Mesenchymal stem cell (in vitro differentiated cells and primary cell): ENCODE results near the gene LRRC19.

Source experiments
- DNase-seq: peaks from one replicate; pipeline ENCODE4 v3.0.0-alpha.2; 2013
- H2AFZ ChIP-seq: one replicate; pipeline ENCODE4 v1.6.1; 2013; ENCODE audit warnings: low read depth, mild to moderate bottlenecking, control low read depth, inconsistent platforms, low read length, moderate library complexity
- H2AK5ac ChIP-seq: 2 replicates; pipeline ENCODE4 v1.6.1; 2013; ENCODE audit warnings: low read length, moderate library complexity, mild to moderate bottlenecking, inconsistent platforms; ENCODE audit not compliant: severe bottlenecking
- H2BK120ac ChIP-seq: one replicate; pipeline ENCODE4 v1.6.1; 2013; ENCODE audit warnings: low read depth, mild to moderate bottlenecking, inconsistent platforms, low read length, moderate library complexity
- H2BK12ac ChIP-seq, 2 experiments: one replicate each; pipeline ENCODE4 v1.6.1; 2013; ENCODE audit warnings: inconsistent platforms in 2 of 2, low read length in 2 of 2, mild to moderate bottlenecking in 2 of 2, moderate library complexity in 2 of 2, control low read depth in 1 of 2
- H2BK15ac ChIP-seq: one replicate; pipeline ENCODE4 v1.6.1; 2013; ENCODE audit warnings: mild to moderate bottlenecking, low read depth, inconsistent platforms; ENCODE audit not compliant: poor library complexity, severe bottlenecking
- H2BK5ac ChIP-seq: 2 replicates; pipeline ENCODE4 v1.6.1; 2013; ENCODE audit warnings: low read depth, mild to moderate bottlenecking, low read length, control low read depth, inconsistent platforms; ENCODE audit not compliant: poor library complexity, severe bottlenecking
- H3K14ac ChIP-seq, 2 experiments: one replicate each; pipeline ENCODE4 v1.6.1; 2013; ENCODE audit warnings: inconsistent platforms in 2 of 2, low read length in 2 of 2, control low read depth in 1 of 2, mild to moderate bottlenecking in 1 of 2, moderate library complexity in 1 of 2
- H3K18ac ChIP-seq, 2 experiments: one replicate each; pipeline ENCODE4 v1.6.1; 2013; ENCODE audit warnings: inconsistent platforms in 2 of 2, low read length in 2 of 2, control low read depth in 1 of 2, low read depth in 1 of 2, mild to moderate bottlenecking in 1 of 2
- H3K23ac ChIP-seq, 2 experiments: one replicate each; pipeline ENCODE4 v1.6.1; 2013; ENCODE audit warnings: inconsistent platforms in 2 of 2, low read length in 2 of 2, mild to moderate bottlenecking in 2 of 2, moderate library complexity in 2 of 2, control low read depth in 1 of 2
- H3K27ac ChIP-seq: 2 replicates; pipeline ENCODE4 v1.5.1; 2013; ENCODE audit warnings: mild to moderate bottlenecking, moderate library complexity, low read length, control low read depth, inconsistent platforms; ENCODE audit not compliant: poor library complexity, severe bottlenecking
- H3K27me3 ChIP-seq, 2 experiments: 2 replicates each; pipeline versions ENCODE4 v1.6.1 to v1.7.0; 2013; ENCODE audit warnings: low read length in 2 of 2, mild to moderate bottlenecking in 2 of 2, moderate library complexity in 2 of 2, control low read depth in 1 of 2, inconsistent platforms in 1 of 2; ENCODE audit not compliant: control insufficient read depth in 1 of 2, insufficient read depth in 1 of 2
- H3K36me3 ChIP-seq, 2 experiments: 2 replicates each; pipeline versions ENCODE4 v1.6.1 to v1.7.0; 2013; ENCODE audit warnings: low read length in 2 of 2, control low read depth in 1 of 2, inconsistent platforms in 1 of 2, low read depth in 1 of 2, mild to moderate bottlenecking in 1 of 2; ENCODE audit not compliant: insufficient read depth in 2 of 2, control insufficient read depth in 1 of 2
- H3K4ac ChIP-seq, 2 experiments: one replicate each; pipeline ENCODE4 v1.6.1; 2013; ENCODE audit warnings: inconsistent platforms in 2 of 2, low read length in 2 of 2, mild to moderate bottlenecking in 2 of 2, moderate library complexity in 2 of 2, control low read depth in 1 of 2, low read depth in 1 of 2
- H3K4me1 ChIP-seq: 2 replicates; pipeline ENCODE4 v1.6.1; 2013; ENCODE audit warnings: low read depth, low read length, control low read depth; ENCODE audit not compliant: control insufficient read depth, insufficient read depth
- H3K4me2 ChIP-seq: 2 replicates; pipeline ENCODE4 v1.6.1; 2013; ENCODE audit warnings: low read length, mild to moderate bottlenecking, inconsistent platforms; ENCODE audit not compliant: poor library complexity, severe bottlenecking
- H3K4me3 ChIP-seq, 2 experiments: 2 replicates each; pipeline versions ENCODE4 v1.5.1 to v1.7.0; 2013; ENCODE audit warnings: low read length in 2 of 2, mild to moderate bottlenecking in 2 of 2, control low read depth in 1 of 2, low read depth in 1 of 2; ENCODE audit not compliant: insufficient read depth in 1 of 2
- H3K79me1 ChIP-seq: replicated peaks from 2 replicates; pipeline ENCODE4 v1.6.1; 2013; ENCODE audit warnings: mild to moderate bottlenecking, control low read depth, low read length, inconsistent platforms; ENCODE audit not compliant: poor library complexity, severe bottlenecking
- H3K9ac ChIP-seq: 2 replicates; pipeline ENCODE4 v1.7.0; 2013; ENCODE audit warnings: mild to moderate bottlenecking, low read length, moderate library complexity
- H3K9me3 ChIP-seq: 2 replicates; pipeline ENCODE4 v1.7.0; 2013; ENCODE audit warnings: mild to moderate bottlenecking, low read length; ENCODE audit not compliant: control insufficient read depth
- H4K8ac ChIP-seq: one replicate; pipeline ENCODE4 v1.6.1; 2013; ENCODE audit warnings: inconsistent platforms, mild to moderate bottlenecking, low read length, moderate library complexity
- H4K91ac ChIP-seq: one replicate; pipeline ENCODE4 v1.6.1; 2013; ENCODE audit warnings: mild to moderate bottlenecking, low read length, inconsistent platforms
- WGBS: methylation state at CpG from one replicate; pipeline ENCODE4 v1.1.7; 2013; ENCODE audit warnings: mixed read lengths; 5-methylcytosine and 5-hydroxymethylcytosine counted together

LRRC19 gene

DNA sequence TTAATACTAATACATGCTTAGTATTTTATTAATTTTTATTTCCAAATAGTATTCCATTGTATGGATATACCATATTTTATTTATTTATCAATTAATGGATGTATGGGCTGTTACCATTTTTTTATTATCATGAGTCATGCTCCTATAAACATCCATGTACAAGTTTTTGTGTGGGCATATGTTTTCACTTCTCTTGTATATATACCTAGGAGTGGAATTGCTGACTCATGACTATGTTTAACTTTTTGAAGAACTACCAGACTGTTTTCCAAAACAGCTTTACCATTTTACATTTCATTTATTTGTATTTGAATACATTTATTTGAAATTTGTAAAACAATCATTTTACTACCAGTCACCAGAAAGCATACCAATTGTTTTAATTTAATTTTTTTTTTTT lies 14.1 kb upstream of the LRRC19 start:
- Histone ChIP-seq H3K4me3 (no peak overlapping the region), H3K9me3 (peaks cover 2% of the 10 kb centered on the region), H3K4ac (no peak overlapping the region), H4K8ac (no peak overlapping the region), H2AK5ac (no peak overlapping the region), H3K9ac (no peak overlapping the region), H3K27me3 (no peaks in the 10 kb centered on the region), H3K14ac (no peak overlapping the region), H3K23ac (no peak overlapping the region), H2BK12ac (no peak overlapping the region), H2BK5ac (no peak overlapping the region), H2BK120ac (no peak overlapping the region), H3K4me2 (no peak overlapping the region), H2AFZ (no peak overlapping the region), H3K36me3 (peaks cover 14 to 54% of the 10 kb centered on the region in 2 experiments), H2BK15ac (no peak overlapping the region), H3K27ac (no peak overlapping the region), H3K79me1 (no peaks in the 10 kb centered on the region), H3K18ac (no peak overlapping the region), H3K4me1 (no peaks in the 10 kb centered on the region), H4K91ac (no peak overlapping the region)
- peak; percentile 52 for DNase-seq

DNA sequence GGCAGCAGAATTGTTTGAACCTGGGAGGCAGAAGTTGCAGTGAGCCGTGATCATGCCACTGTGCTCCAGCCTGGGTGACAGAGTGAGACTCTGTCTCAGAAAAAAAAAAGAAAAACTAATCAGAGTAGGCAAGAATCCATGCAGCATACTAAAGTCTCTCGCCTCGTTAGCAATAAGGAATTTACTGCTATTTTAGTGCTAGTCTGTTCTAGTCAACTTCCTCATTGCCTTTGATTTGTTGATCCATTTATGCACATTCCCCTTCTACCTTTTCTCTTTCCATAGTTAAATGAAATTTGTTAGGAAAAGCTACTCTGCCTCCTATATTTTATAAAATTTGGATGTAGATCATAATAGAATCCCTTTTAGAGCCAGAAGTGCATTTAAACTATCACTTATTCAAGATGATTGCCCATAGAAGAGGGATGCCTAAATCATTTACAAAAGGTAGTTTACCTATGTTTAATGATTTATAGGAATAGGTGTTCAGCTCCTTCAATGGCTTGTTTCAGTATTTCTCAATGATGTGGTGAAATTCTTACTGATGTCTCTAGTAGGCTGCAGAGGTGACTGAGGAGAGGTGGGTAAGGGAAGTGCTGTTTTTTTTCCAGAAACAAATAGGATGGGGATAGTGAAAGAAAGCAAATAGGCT lies 1.9 kb downstream of the LRRC19 start:
- Histone ChIP-seq H4K91ac (no peak overlapping the region), H3K27ac (no peak overlapping the region), H2AFZ (no peak overlapping the region), H3K9ac (no peak overlapping the region), H3K36me3 (no peaks in the 10 kb centered on the region), H4K8ac (no peak overlapping the region), H3K27me3 (no peaks in the 10 kb centered on the region), H2BK15ac (no peak overlapping the region), H2BK120ac (no peak overlapping the region), H3K4ac (no peak overlapping the region), H2BK5ac (no peak overlapping the region), H3K79me1 (no peaks in the 10 kb centered on the region), H3K4me1 (no peaks in the 10 kb centered on the region), H2AK5ac (no peak overlapping the region), H3K4me2 (no peak overlapping the region), H3K9me3 (no peaks in the 10 kb centered on the region), H3K14ac (no peak overlapping the region), H3K23ac (no peak overlapping the region), H3K18ac (no peak overlapping the region), H2BK12ac (no peak overlapping the region), H3K4me3 (no peak overlapping the region)
- no peak for DNase-seq
- 67% methylated on average over 1 of the region's 3 CpGs for WGBS

DNA sequence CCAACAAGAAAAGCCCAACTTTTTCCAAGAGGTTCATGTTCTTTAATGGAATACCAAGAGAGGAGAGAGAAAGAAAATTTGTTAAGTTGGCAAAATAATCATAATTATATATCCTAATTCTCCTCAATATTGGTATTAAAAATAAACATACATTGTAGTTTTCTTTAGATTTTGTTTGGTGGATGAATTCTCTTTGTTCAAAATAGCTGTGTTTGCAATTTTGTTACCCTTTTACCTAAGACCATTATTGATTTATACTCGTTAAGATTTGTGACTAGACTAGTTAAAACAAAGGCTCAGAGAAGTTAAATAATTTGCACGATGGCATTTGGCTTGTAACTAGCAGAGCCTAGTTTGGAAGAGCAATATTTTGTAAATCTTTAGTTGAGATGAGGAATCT lies 9.7 kb downstream of the LRRC19 start:
- H3K4me1 ChIP-seq = no peaks in the 10 kb centered on the region
- no peak overlapping the region for H4K91ac ChIP-seq
- no peaks in the 10 kb centered on the region for H3K9me3 ChIP-seq
- H3K18ac ChIP-seq = no peak overlapping the region
- no peaks in the 10 kb centered on the region for H3K27me3 ChIP-seq
- peaks cover 6 to 12% of the 10 kb centered on the region in 2 experiments for H3K36me3 ChIP-seq
- DNase-seq = no peak
- no peak overlapping the region for H3K9ac ChIP-seq
- no peak overlapping the region for H3K14ac ChIP-seq
- no peaks in the 10 kb centered on the region for H3K79me1 ChIP-seq
- no peak overlapping the region for H3K4me3 ChIP-seq
- H2AFZ ChIP-seq = no peak overlapping the region
- H4K8ac ChIP-seq = no peak overlapping the region
- no peak overlapping the region for H3K23ac ChIP-seq
- no peak overlapping the region for H2BK15ac ChIP-seq
- no peak overlapping the region for H3K4ac ChIP-seq
- no peak overlapping the region for H3K4me2 ChIP-seq
- no peak overlapping the region for H2BK5ac ChIP-seq
- H2BK120ac ChIP-seq = no peak overlapping the region
- WGBS = 90% methylated on average over 2 of the region's 2 CpGs
- H2BK12ac ChIP-seq = no peak overlapping the region
- H2AK5ac ChIP-seq = no peak overlapping the region
- H3K27ac ChIP-seq = no peak overlapping the region

DNA sequence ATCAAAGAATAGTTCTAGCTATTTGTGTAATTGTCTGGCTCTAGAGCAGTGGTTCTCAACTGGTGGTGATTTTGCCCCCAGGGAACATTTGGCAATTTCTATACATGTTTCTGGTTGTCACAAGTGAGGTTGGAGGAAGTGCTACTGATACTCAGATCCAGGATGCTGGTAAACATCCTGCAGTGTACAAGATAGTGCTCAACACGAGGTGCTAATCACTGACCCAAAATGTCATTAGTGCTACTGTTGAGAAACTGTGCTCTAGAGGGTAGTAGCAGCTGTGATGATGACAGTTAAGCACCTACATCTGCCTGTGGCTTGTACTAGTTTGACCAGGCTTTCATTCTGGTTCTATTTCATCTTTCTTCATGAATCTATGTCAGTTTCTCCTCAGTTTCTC lies 22.1 kb downstream of the LRRC19 start:
- H3K36me3 ChIP-seq = peaks cover 7 to 36% of the 10 kb centered on the region in 2 experiments
- WGBS = 75% methylated on average over 1 of the region's 1 CpG

More for the DNA sequence above, 22.1 kb downstream of the LRRC19 start:
- Histone ChIP-seq H3K4me2 (no peak overlapping the region), H3K27ac (no peak overlapping the region), H2BK15ac (no peak overlapping the region), H3K4me1 (no peaks in the 10 kb centered on the region), H3K79me1 (no peaks in the 10 kb centered on the region), H4K8ac (no peak overlapping the region), H3K27me3 (no peaks in the 10 kb centered on the region), H2BK5ac (no peak overlapping the region), H3K9me3 (no peaks in the 10 kb centered on the region), H3K4ac (no peak overlapping the region), H3K4me3 (no peak overlapping the region), H3K9ac (no peak overlapping the region), H2AFZ (no peak overlapping the region), H4K91ac (no peak overlapping the region), H3K23ac (no peak overlapping the region), H2BK120ac (no peak overlapping the region), H3K18ac (no peak overlapping the region), H3K14ac (no peak overlapping the region), H2AK5ac (no peak overlapping the region), H2BK12ac (no peak overlapping the region)
- no peak for DNase-seq
